ENCODE results near the gene PTEN.

DNA sequence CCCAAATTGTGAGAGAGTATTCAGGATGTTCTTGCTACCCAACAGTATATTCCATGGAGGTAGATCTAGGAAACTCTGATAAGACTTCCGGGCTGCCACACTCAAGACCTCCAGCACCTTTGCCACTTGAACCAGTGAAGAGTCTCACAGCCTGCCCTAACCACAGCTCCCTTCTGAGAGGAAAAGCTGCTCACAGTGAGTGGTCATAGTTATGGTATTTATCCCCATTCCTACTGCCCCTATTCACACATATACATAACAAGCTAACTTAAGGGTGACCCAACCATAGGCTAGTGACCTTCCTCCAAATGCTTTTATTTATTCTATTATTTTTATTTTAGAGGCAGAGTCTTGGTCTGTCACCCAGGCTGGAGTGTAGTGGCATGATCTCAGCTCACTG lies 156.3 kb downstream of the PTEN start:
- no peak for TF ChIP-seq EZH2 (IDR thresholded peaks at IDR 0.05; ENCODE audit: borderline replicate concordance, low read length)
- TF ChIP-seq, protein P1, sequence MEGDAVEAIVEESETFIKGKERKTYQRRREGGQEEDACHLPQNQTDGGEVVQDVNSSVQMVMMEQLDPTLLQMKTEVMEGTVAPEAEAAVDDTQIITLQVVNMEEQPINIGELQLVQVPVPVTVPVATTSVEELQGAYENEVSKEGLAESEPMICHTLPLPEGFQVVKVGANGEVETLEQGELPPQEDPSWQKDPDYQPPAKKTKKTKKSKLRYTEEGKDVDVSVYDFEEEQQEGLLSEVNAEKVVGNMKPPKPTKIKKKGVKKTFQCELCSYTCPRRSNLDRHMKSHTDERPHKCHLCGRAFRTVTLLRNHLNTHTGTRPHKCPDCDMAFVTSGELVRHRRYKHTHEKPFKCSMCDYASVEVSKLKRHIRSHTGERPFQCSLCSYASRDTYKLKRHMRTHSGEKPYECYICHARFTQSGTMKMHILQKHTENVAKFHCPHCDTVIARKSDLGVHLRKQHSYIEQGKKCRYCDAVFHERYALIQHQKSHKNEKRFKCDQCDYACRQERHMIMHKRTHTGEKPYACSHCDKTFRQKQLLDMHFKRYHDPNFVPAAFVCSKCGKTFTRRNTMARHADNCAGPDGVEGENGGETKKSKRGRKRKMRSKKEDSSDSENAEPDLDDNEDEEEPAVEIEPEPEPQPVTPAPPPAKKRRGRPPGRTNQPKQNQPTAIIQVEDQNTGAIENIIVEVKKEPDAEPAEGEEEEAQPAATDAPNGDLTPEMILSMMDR (conservative IDR thresholded peaks at IDR 0.05 in 1 of 2, IDR thresholded peaks at IDR 0.05 in 1 of 2; ENCODE audit: extremely low read depth in 1 of 2, insufficient read depth in 1 of 2, low read depth in 1 of 2, low read length in 2 of 2), result no peak

Data from mammary epithelial cell (primary cell).